ENCODE measurements around the gene RAB7A.

DNA sequence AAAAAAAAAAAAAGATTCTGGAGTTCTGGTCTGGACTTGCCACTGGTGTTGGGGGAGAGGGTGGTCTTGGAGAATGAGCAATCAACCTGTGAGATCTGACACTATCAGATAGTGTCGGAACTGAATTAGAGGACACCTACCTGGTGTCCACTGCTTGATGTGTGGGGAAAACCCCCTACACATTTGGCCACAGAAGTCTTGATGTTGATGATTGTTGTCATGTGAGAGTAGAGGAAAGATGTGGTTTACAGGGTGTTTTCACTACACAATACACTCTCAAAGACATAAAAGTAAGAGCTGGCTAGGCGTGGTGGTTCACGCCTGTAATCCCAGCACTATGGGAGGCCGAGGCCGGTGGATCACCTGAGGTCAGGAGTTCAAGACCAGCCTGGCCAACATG is 36.9 kb upstream of the RAB7A start:
- TF ChIP-seq, protein P1, sequence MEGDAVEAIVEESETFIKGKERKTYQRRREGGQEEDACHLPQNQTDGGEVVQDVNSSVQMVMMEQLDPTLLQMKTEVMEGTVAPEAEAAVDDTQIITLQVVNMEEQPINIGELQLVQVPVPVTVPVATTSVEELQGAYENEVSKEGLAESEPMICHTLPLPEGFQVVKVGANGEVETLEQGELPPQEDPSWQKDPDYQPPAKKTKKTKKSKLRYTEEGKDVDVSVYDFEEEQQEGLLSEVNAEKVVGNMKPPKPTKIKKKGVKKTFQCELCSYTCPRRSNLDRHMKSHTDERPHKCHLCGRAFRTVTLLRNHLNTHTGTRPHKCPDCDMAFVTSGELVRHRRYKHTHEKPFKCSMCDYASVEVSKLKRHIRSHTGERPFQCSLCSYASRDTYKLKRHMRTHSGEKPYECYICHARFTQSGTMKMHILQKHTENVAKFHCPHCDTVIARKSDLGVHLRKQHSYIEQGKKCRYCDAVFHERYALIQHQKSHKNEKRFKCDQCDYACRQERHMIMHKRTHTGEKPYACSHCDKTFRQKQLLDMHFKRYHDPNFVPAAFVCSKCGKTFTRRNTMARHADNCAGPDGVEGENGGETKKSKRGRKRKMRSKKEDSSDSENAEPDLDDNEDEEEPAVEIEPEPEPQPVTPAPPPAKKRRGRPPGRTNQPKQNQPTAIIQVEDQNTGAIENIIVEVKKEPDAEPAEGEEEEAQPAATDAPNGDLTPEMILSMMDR (IDR thresholded peaks at IDR 0.05; ENCODE audit: insufficient read depth, low read length), result no peak
- no peak for TF ChIP-seq POLR2AphosphoS5 (IDR thresholded peaks at IDR 0.05; ENCODE audit: low read depth)
- TF ChIP-seq, protein P2, sequence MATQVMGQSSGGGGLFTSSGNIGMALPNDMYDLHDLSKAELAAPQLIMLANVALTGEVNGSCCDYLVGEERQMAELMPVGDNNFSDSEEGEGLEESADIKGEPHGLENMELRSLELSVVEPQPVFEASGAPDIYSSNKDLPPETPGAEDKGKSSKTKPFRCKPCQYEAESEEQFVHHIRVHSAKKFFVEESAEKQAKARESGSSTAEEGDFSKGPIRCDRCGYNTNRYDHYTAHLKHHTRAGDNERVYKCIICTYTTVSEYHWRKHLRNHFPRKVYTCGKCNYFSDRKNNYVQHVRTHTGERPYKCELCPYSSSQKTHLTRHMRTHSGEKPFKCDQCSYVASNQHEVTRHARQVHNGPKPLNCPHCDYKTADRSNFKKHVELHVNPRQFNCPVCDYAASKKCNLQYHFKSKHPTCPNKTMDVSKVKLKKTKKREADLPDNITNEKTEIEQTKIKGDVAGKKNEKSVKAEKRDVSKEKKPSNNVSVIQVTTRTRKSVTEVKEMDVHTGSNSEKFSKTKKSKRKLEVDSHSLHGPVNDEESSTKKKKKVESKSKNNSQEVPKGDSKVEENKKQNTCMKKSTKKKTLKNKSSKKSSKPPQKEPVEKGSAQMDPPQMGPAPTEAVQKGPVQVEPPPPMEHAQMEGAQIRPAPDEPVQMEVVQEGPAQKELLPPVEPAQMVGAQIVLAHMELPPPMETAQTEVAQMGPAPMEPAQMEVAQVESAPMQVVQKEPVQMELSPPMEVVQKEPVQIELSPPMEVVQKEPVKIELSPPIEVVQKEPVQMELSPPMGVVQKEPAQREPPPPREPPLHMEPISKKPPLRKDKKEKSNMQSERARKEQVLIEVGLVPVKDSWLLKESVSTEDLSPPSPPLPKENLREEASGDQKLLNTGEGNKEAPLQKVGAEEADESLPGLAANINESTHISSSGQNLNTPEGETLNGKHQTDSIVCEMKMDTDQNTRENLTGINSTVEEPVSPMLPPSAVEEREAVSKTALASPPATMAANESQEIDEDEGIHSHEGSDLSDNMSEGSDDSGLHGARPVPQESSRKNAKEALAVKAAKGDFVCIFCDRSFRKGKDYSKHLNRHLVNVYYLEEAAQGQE (IDR thresholded peaks at IDR 0.05; ENCODE audit: insufficient replicate concordance, low read depth), result no peak
- no peak for TF ChIP-seq GABPA (IDR thresholded peaks at IDR 0.05; ENCODE audit: low read depth)
- no peak for TF ChIP-seq SPI1 (IDR thresholded peaks at IDR 0.05; ENCODE audit: borderline replicate concordance, low read depth)
